SU-DHL-6 (cell line): ENCODE measurements around the gene CD3G.

Experiments used
- EZH2phosphoT487 ChIP-seq: fragments of 200-600 bp; sonication (generic), shearing (Covaris generic); conservative IDR thresholded peaks from 2 replicates; pipeline ENCODE4 v1.6.1; 2018; ENCODE audit warnings: mild to moderate bottlenecking, antibody characterized with exemption, low read length, moderate library complexity, mixed read lengths
- TF ChIP-seq, protein P1 (sequence below): fragments of 200-600 bp; sonication (generic); IDR thresholded peaks from one replicate; pipeline ENCODE4 v1.5.1; 2017; ENCODE audit warnings: antibody characterized with exemption, mild to moderate bottlenecking, low read length, moderate library complexity; ENCODE audit not compliant: insufficient read depth, poor library complexity, severe bottlenecking

DNA sequence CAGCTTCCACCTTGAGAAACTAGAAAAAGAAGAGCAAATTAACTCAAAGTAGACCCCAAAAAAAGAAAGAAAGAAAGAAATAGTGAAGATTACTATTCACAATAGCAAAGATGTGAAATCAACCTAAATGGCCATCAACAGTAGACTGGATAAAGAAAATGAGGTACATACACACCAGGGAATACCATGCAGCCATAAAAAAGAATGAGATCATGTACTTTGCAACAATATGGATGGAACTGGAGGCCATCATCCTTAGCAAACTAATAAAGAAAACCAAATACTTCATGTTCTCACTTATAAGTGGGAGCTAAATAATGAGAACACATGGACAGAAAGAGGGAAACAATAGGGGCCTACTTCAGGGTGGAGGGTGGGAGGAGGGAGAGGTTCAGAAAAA is 15.4 kb upstream of the CD3G start:
- TF ChIP-seq, protein P1, sequence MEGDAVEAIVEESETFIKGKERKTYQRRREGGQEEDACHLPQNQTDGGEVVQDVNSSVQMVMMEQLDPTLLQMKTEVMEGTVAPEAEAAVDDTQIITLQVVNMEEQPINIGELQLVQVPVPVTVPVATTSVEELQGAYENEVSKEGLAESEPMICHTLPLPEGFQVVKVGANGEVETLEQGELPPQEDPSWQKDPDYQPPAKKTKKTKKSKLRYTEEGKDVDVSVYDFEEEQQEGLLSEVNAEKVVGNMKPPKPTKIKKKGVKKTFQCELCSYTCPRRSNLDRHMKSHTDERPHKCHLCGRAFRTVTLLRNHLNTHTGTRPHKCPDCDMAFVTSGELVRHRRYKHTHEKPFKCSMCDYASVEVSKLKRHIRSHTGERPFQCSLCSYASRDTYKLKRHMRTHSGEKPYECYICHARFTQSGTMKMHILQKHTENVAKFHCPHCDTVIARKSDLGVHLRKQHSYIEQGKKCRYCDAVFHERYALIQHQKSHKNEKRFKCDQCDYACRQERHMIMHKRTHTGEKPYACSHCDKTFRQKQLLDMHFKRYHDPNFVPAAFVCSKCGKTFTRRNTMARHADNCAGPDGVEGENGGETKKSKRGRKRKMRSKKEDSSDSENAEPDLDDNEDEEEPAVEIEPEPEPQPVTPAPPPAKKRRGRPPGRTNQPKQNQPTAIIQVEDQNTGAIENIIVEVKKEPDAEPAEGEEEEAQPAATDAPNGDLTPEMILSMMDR, result no peak
- TF ChIP-seq EZH2phosphoT487, result no peak
